ENCODE measurements around the gene ARMC9. TPM values are rescaled to one million over a fixed set of nuclear protein-coding genes. Genes with fewer than 3 reads are reported as not detected.
"Not testable (repeated sequence)": the region's sequence is repeated elsewhere in the genome, so short reads cannot be mapped to it uniquely, and the experiment has no call there.

The ARMC9 gene
- total RNA-seq, 2 experiments from 2014 or later, result 2.3 to 2.5 TPM

- Mint-ChIP-seq H3K4me3 (no peak overlapping the region), H3K36me3 (ENCODE audit: low read depth) (no peaks in the 10 kb centered on the region), H3K27me3 (peaks cover 2% of the 10 kb centered on the region), H3K27ac (no peak overlapping the region), H3K4me1 (no peaks in the 10 kb centered on the region), H3K9me3 (ENCODE audit: low read depth) (no peaks in the 10 kb centered on the region)
- ATAC-seq (no peak), DNase-seq (no peak)
- intact Hi-C loops (cut with DNase I, micrococcal nuclease), result no loop called here
- CTCF ChIA-PET, result no interaction called here
- POLR2A ChIA-PET, result no interaction called here
These were observed 47.9 kb downstream of the ARMC9 start for GRCh38 chr2:231246171-231246842.

DNA sequence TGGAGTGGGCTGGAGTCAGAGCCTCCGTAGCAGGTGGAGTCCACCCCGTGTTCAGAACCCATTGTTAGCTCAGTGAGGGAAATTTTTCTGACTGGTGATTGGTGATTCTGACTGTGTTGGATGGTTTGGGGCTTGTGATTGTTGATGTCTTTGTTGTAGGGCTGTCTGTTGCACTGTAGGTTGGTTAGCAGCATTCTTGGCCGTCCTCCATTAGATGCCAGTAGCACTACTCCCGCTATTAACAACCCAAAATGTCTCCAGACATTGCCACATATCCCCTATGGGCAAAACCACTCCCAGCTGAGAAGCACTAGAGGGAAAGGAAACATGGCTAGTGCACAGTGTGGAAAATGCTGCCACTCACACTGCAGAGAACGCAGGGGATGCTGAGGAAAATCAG lies 51.7 kb downstream of the ARMC9 start:
- Mint-ChIP-seq H3K36me3 (ENCODE audit: low read depth) (no peaks in the 10 kb centered on the region), H3K4me3 (no peak overlapping the region), H3K27ac (no peak overlapping the region), H3K9me3 (ENCODE audit: low read depth) (no peaks in the 10 kb centered on the region), H3K4me1 (no peaks in the 10 kb centered on the region), H3K27me3 (peaks cover 2% of the 10 kb centered on the region)
- intact Hi-C loops (cut with DNase I, micrococcal nuclease), result no loop called here
- ChIA-PET POLR2A (no interaction called here), CTCF (interaction anchor here (1.7 kb wide), 1 partner anchor 163 kb away, joined by 3 read pairs; no protein-coding TSS in a partner anchor)
- DNase-seq (no peak), ATAC-seq (no peak)

DNA sequence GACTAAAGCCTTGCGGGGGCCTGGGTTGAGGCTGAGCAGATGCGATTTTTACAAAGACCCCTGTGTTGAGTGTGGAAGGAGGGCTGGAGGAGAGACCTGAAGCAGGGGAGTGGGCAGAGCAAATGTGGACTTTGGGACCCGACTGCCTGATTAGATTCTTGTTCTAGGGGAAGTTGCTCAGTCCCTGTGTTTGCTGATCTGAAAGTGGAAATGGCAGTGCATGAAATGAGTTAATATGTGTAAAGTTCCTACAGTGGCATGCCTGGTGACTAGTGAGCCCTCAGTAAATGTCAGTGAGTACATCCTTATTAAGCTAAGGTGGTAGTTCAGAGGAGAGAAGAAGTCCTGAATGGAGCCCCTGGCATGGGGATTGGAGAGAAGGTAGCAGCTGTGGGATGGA lies 52.3 kb downstream of the ARMC9 start:
- ChIA-PET POLR2A (no interaction called here), CTCF (interaction anchor here (1.7 kb wide), 1 partner anchor 162 kb away, joined by 3 read pairs; no protein-coding TSS in a partner anchor)
- ATAC-seq (no peak), DNase-seq (no peak)
- no peaks in the 10 kb centered on the region for H3K4me1 Mint-ChIP-seq
- no peaks in the 10 kb centered on the region for H3K36me3 Mint-ChIP-seq (ENCODE audit: low read depth)
- H3K9me3 Mint-ChIP-seq (ENCODE audit: low read depth), result no peaks in the 10 kb centered on the region
- peaks cover 2% of the 10 kb centered on the region for H3K27me3 Mint-ChIP-seq
- no peak overlapping the region for H3K27ac Mint-ChIP-seq
- H3K4me3 Mint-ChIP-seq, result no peak overlapping the region
- intact Hi-C loops (cut with DNase I, micrococcal nuclease), result no loop called here

- H3K4me3 Mint-ChIP-seq; ATAC-seq; H3K4me1 Mint-ChIP-seq; DNase-seq; H3K9me3 Mint-ChIP-seq (ENCODE audit: low read depth); H3K27ac Mint-ChIP-seq; H3K27me3 Mint-ChIP-seq; H3K36me3 Mint-ChIP-seq (ENCODE audit: low read depth); intact Hi-C loops (cut with DNase I, micrococcal nuclease): not testable (repeated sequence)
- POLR2A ChIA-PET, result interaction anchor here (0.7 kb wide), 1 partner anchor 238 kb away, joined by 3 read pairs; no protein-coding TSS in a partner anchor
- CTCF ChIA-PET, result interaction anchor here (0.9 kb wide), 1 partner anchor 429 kb away, joined by 4 read pairs; no protein-coding TSS in a partner anchor
These were observed 54.9 kb downstream of the ARMC9 start for GRCh38 chr2:231253292-231253691.

DNA sequence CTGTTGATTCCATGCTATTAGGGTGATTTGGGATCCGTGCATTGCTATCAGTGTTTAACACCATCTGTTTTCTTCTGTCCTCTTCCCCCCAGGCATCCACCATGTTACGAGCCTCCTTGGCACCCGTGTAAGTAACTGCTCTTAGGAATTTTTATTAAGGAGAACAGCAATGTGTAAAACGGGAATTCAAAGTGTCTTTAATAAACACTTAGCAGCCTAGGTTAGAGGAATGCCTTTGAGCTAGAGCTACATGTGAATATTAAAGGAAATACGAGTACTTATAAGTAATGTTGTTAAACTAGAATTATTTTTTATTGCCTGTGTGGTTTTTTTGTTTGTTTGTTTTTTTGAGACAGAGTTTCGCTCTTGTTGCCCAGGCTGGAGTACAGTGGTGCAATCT lies 58.1 kb downstream of the ARMC9 start:
- intact Hi-C loops (cut with DNase I, micrococcal nuclease), result no loop called here
- Mint-ChIP-seq H3K9me3 (ENCODE audit: low read depth) (no peaks in the 10 kb centered on the region), H3K27ac (no peak overlapping the region), H3K27me3 (peaks cover 2% of the 10 kb centered on the region), H3K4me3 (no peak overlapping the region), H3K4me1 (peaks cover 12% of the 10 kb centered on the region), H3K36me3 (ENCODE audit: low read depth) (no peaks in the 10 kb centered on the region)
- DNase-seq, result no peak
- CTCF ChIA-PET, result interaction anchor here (0.6 kb wide), 1 partner anchor 87 kb away, joined by 3 read pairs; no protein-coding TSS in a partner anchor
- ATAC-seq, result no peak
- POLR2A ChIA-PET, result no interaction called here

- Mint-ChIP-seq H3K36me3 (ENCODE audit: low read depth) (no peaks in the 10 kb centered on the region), H3K27me3 (peaks cover 2% of the 10 kb centered on the region), H3K27ac (no peak overlapping the region), H3K9me3 (ENCODE audit: low read depth) (no peaks in the 10 kb centered on the region), H3K4me3 (no peak overlapping the region), H3K4me1 (peaks cover 12% of the 10 kb centered on the region)
- ChIA-PET POLR2A (no interaction called here), CTCF (no interaction called here)
- intact Hi-C loops (cut with DNase I, micrococcal nuclease), result no loop called here
- DNase-seq (no peak), ATAC-seq (no peak)
These were observed 59.3 kb downstream of the ARMC9 start for GRCh38 chr2:231257763-231258162.

DNA sequence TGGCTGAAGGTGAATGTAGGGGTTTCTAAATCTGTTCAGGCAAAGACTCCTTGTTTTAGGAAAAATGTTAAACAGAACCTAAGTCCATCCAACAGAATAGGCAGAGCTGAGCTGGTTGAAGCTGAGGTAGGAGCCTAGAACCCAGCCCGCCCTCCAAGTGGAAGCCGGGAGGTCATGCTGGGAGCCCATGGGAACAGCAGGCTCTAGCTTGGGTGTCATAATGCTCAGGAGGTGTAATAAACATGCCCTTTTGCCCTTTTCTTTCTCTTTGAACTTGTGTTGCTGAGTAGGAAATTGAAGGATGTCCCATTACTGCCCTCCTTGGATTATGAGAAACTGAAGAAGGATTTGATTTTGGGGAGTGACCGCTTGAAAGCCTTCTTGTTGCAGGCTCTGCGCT lies 60.3 kb downstream of the ARMC9 start:
- DNase-seq, result no peak
- CTCF ChIA-PET, result no interaction called here
- peaks cover 12% of the 10 kb centered on the region for H3K4me1 Mint-ChIP-seq
- no peak for ATAC-seq
- H3K27me3 Mint-ChIP-seq, result peaks cover 2% of the 10 kb centered on the region
- no peaks in the 10 kb centered on the region for H3K36me3 Mint-ChIP-seq (ENCODE audit: low read depth)
- H3K9me3 Mint-ChIP-seq (ENCODE audit: low read depth), result no peaks in the 10 kb centered on the region
- POLR2A ChIA-PET, result no interaction called here
- no peak overlapping the region for H3K4me3 Mint-ChIP-seq
- intact Hi-C loops (cut with DNase I, micrococcal nuclease), result no loop called here
- H3K27ac Mint-ChIP-seq, result no peak overlapping the region

DNA sequence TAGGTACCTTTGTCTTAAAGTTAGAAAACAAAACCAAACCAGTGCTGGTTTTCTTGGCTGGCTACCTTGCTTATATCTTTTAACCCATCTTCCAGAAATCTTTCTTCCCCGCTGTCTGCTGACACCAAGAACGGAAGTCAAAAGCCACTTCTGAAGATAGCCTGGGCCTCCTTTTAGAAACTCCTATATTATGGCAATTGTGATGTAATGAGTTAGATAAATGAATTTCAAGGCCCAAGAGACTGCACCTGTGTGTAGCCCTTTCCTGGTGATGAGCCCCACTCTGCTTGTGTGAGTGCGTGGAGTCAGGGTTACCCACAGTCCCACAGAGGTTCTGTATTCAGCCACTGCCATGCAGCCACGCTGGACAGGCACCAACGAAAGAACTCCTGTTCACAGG lies 60.7 kb downstream of the ARMC9 start:
- peak; percentile 12 for ATAC-seq

DNA sequence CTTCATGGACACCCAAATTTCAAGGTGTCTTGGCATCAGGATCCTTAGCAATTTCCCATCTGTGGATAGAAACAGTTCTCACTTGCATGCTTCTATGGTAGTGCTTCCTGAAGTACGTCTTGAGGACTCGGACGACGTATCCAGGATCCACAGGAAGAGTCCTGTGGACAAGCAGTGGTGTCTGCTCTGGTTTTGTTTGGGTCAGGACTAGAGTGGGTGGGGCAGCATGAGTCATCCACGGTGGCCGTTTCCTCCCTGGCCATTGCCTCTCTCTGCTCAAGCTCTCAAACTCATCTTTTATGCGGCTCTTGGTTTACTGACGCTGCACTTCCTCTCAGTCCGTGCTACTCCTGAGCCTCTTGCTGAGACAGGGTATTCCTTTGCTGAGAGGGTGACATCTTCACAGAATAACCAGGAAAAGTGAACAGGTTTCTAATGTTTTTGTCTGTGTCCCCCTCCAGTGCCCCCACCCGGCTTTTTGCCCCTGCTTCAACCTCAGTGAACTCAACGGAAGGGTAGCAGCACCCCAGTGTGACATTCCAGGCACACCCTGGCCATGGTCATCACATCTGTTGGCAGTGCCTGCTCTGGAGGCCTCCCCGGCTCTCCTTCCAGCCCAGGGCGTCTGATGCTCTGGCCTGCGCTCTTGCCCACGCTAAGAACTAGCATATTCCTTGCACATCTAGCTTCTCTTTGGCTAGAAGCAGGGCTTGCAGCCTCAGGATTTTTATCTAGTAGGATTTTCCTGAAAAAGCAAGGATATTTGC lies 62.2 kb downstream of the ARMC9 start:
- DNase-seq (no peak), ATAC-seq (no peak)
- intact Hi-C loops (cut with DNase I, micrococcal nuclease), result no loop called here
- POLR2A ChIA-PET, result no interaction called here
- Mint-ChIP-seq H3K9me3 (ENCODE audit: low read depth) (no peaks in the 10 kb centered on the region), H3K4me3 (no peak overlapping the region), H3K36me3 (ENCODE audit: low read depth) (no peaks in the 10 kb centered on the region), H3K4me1 (peaks cover 12% of the 10 kb centered on the region), H3K27me3 (peaks cover 2% of the 10 kb centered on the region), H3K27ac (no peak overlapping the region)
- CTCF ChIA-PET, result no interaction called here

More for the DNA sequence above, 60.7 kb downstream of the ARMC9 start:
- H3K27ac Mint-ChIP-seq, result no peak overlapping the region
- H3K4me1 Mint-ChIP-seq, result peaks cover 12% of the 10 kb centered on the region
- no peak for DNase-seq
- intact Hi-C loops (cut with DNase I, micrococcal nuclease), result no loop called here
- no peaks in the 10 kb centered on the region for H3K9me3 Mint-ChIP-seq (ENCODE audit: low read depth)
- H3K4me3 Mint-ChIP-seq, result no peak overlapping the region
- CTCF ChIA-PET, result no interaction called here
- POLR2A ChIA-PET, result no interaction called here
- no peaks in the 10 kb centered on the region for H3K36me3 Mint-ChIP-seq (ENCODE audit: low read depth)
- peaks cover 2% of the 10 kb centered on the region for H3K27me3 Mint-ChIP-seq

DNA sequence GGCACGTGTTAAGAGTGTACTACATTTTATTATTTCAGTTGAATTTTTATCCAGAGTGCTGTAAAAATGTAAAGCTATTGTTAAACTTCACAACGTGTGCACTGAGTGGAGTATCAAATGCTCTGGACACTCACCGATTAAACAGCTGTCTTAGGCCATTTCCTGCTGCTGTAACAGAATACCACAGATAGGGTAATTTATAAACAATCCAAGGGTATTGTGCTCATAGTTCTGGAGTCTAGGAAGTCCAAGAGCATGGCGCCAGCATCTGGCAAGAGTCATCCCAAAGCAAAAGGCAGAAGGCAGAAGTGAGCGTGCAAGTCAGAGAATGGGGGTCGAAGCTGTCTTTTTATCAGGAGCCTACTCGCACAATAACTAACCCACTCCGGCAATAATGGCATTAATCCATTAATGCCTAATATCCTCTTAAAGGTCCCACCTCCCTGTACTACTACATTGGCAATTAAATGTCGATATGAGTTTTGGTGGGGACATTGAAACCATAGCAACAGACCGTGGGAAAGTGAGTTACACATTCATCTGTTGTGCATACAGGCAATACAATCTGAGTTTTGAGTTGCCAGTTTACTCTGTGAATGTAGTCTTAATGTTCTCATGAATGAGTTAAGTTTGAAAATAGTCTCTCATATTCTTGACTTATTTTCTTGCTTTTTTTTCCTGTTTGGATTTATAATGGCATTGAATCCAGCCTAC lies 64.8 kb downstream of the ARMC9 start:
- H3K36me3 Mint-ChIP-seq (ENCODE audit: low read depth), result no peaks in the 10 kb centered on the region
- intact Hi-C loops (cut with DNase I, micrococcal nuclease), result no loop called here

GRCh38 chr2:231270221-231271114 lies 72.0 kb downstream of the ARMC9 start:
- no peak overlapping the region for H3K4me3 Mint-ChIP-seq
- no peaks in the 10 kb centered on the region for H3K36me3 Mint-ChIP-seq (ENCODE audit: low read depth)
- no peaks in the 10 kb centered on the region for H3K27me3 Mint-ChIP-seq
- intact Hi-C loops (cut with DNase I, micrococcal nuclease), result no loop called here
- DNase-seq (no peak), ATAC-seq (no peak)
- no peak overlapping the region for H3K27ac Mint-ChIP-seq
- no peaks in the 10 kb centered on the region for H3K4me1 Mint-ChIP-seq
- H3K9me3 Mint-ChIP-seq (ENCODE audit: low read depth), result no peaks in the 10 kb centered on the region
- POLR2A ChIA-PET, result no interaction called here
- CTCF ChIA-PET, result interaction anchor here (1.3 kb wide), 1 partner anchor 141 kb away, joined by 4 read pairs; no protein-coding TSS in a partner anchor

More for the DNA sequence above, 64.8 kb downstream of the ARMC9 start:
- Mint-ChIP-seq H3K4me3 (no peak overlapping the region), H3K4me1 (peaks cover 12% of the 10 kb centered on the region), H3K27ac (no peak overlapping the region), H3K27me3 (peaks cover 2% of the 10 kb centered on the region), H3K9me3 (ENCODE audit: low read depth) (no peaks in the 10 kb centered on the region)
- POLR2A ChIA-PET, result no interaction called here
- ATAC-seq, result no peak
- DNase-seq, result no peak
- CTCF ChIA-PET, result no interaction called here

All from activated CD4-positive, alpha-beta T cell treated with anti-CD3 and anti-CD28 coated beads for 36 hours (primary cell).